ENCODE measurements around the gene BCL2. TPM values are rescaled to one million over a fixed set of nuclear protein-coding genes. Genes with fewer than 3 reads are reported as not detected.
A peak's percentile ranks its signal among the peaks of the same experiment; 100 is the strongest.

The BCL2 gene
- total and polyA plus RNA-seq, 4 donors, result 2.6 to 25.4 (median 14.0) TPM

DNA sequence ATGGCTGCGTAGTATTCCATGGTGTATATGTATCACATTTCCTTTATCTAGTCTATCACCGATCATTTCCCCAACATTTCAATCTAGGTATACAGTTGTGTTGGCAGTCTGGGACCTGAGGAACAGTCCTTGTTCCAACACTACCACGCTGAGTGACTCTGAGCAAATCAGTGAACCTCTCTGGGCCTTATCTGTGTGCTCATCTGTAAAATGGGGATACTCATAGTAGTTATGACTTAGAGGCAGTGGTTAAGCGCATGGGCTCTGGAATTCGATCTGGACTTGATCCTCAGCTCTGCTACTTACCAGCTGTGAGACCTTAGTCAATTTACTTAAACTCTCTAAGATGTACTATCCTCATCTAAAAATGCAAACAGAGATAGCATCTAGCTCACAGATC is 85.1 kb downstream of the BCL2 start:
- no peaks in the 10 kb centered on the region for H3K27me3 ChIP-seq (ENCODE audit: control insufficient read depth in 1 of 2, insufficient read depth in 2 of 2, low read length in 1 of 2)
- ATAC-seq (ENCODE audit: low FRiP score), result no peak
- DNase-seq, result no peak
- H3K36me3 ChIP-seq (ENCODE audit: control insufficient read depth in 1 of 2, insufficient read depth in 2 of 2, low read length in 1 of 2), result no peaks in the 10 kb centered on the region
- peak overlapping the region in 1 of 2 donors; percentile 51 for H3K27ac ChIP-seq (ENCODE audit: low read depth in 1 of 2, low read length in 2 of 2)
- H3K4me1 ChIP-seq (ENCODE audit: control insufficient read depth in 1 of 2, insufficient read depth in 2 of 2, low read length in 2 of 2), result peaks cover 3 to 11% of the 10 kb centered on the region in 2 donors
- intact Hi-C loops (cut with DNase I), result loop anchor here in 1 of 2 donors (10.0 kb wide), 1 partner anchor 60 kb away; no protein-coding TSS in a partner anchor
- no peak overlapping the region for H3K4me3 ChIP-seq (ENCODE audit: low read length in 2 of 2)
- no peaks in the 10 kb centered on the region for H3K9me3 ChIP-seq (ENCODE audit: control insufficient read depth, low read length)
- 95 to 96% methylated on average over 4 to 5 of the region's 5 CpGs for WGBS, 2 donors

DNA sequence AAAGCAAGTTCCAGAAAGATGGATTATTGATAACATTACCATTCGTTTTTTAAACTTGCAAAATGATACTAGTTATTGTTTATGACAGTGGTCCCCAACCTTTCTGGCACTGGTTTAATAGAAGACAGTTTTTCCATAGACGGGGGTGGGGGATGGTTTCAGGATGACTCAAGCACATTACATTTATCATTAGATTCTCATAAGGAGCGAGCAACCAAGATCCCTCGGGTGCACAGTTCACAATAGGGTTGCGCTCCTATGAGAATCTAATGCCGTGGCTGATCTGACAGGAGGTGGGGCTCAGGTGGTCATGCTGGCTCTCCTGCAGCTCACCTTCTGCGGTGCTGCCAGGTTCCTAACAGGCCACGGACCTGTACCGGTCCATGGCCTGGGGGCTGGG is 86.2 kb downstream of the BCL2 start:
- Histone ChIP-seq H3K4me3 (ENCODE audit: low read length in 2 of 2) (no peak overlapping the region), H3K27ac (ENCODE audit: low read depth in 1 of 2, low read length in 2 of 2) (no peak overlapping the region), H3K27me3 (ENCODE audit: control insufficient read depth in 1 of 2, insufficient read depth in 2 of 2, low read length in 1 of 2) (no peaks in the 10 kb centered on the region), H3K36me3 (ENCODE audit: control insufficient read depth in 1 of 2, insufficient read depth in 2 of 2, low read length in 1 of 2) (no peaks in the 10 kb centered on the region), H3K9me3 (ENCODE audit: control insufficient read depth, low read length) (no peaks in the 10 kb centered on the region), H3K4me1 (ENCODE audit: control insufficient read depth in 1 of 2, insufficient read depth in 2 of 2, low read length in 2 of 2) (peaks cover 0 to 10% of the 10 kb centered on the region in 2 donors)
- no peak for DNase-seq
- intact Hi-C loops (cut with DNase I), result loop anchor here in 1 of 2 donors (10.0 kb wide), 1 partner anchor 59 kb away; no protein-coding TSS in a partner anchor
- 91% methylated on average over 9 of the region's 9 CpGs for WGBS, 2 donors
- no peak for ATAC-seq (ENCODE audit: low FRiP score)

DNA sequence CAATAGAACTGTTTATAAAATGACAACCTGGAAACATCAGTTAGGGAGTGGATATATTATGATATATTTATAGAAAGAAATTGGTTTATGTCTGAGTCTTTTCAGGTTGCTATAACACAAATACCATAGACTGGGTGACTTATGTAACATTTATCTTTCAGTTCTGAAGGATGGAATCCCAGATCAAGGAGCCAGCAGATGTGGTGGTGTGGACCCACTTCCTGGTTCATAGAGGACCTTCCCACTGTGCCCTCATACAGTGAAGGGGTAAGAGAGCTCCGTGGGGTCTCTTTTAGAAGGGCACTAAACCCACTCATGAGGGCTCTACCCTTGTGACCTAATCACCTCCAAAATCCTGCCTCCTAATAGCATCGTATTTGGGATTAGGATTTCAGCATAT is 86.7 kb downstream of the BCL2 start:
- H3K36me3 ChIP-seq (ENCODE audit: control insufficient read depth in 1 of 2, insufficient read depth in 2 of 2, low read length in 1 of 2), result no peaks in the 10 kb centered on the region
- H3K4me1 ChIP-seq (ENCODE audit: control insufficient read depth in 1 of 2, insufficient read depth in 2 of 2, low read length in 2 of 2), result peaks cover 0 to 10% of the 10 kb centered on the region in 2 donors
- H3K27ac ChIP-seq (ENCODE audit: low read depth in 1 of 2, low read length in 2 of 2), result no peak overlapping the region
- ATAC-seq (ENCODE audit: low FRiP score) (no peak), DNase-seq (no peak)
- no peaks in the 10 kb centered on the region for H3K9me3 ChIP-seq (ENCODE audit: control insufficient read depth, low read length)
- H3K27me3 ChIP-seq (ENCODE audit: control insufficient read depth in 1 of 2, insufficient read depth in 2 of 2, low read length in 1 of 2), result no peaks in the 10 kb centered on the region
- WGBS, 2 donors, result 81 to 82% methylated on average over 2 of the region's 2 CpGs
- intact Hi-C loops (cut with DNase I), result loop anchor here in 1 of 2 donors (10.0 kb wide), 1 partner anchor 58 kb away; no protein-coding TSS in a partner anchor
- no peak overlapping the region for H3K4me3 ChIP-seq (ENCODE audit: low read length in 2 of 2)

DNA sequence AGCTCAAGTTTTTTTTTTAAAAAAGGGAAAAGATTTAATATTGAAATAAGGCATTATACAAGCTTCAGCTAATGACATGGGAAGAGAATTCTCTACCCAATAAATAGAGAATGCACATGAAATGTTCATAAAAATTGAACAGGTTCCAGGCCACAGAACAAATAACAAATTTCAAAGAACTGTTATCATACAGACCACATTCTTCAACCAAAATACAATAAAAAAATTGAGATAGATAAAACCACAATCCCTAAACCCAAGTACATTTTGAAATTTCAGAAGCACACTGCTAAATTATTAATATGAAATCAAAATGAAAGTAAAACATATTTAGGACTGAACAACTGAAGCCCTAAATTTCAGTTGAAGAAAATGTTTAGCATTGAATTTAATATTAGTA is 89.6 kb downstream of the BCL2 start:
- Histone ChIP-seq H3K9me3 (ENCODE audit: control insufficient read depth, low read length) (no peaks in the 10 kb centered on the region), H3K4me3 (ENCODE audit: low read length in 2 of 2) (no peak overlapping the region), H3K36me3 (ENCODE audit: control insufficient read depth in 1 of 2, insufficient read depth in 2 of 2, low read length in 1 of 2) (no peaks in the 10 kb centered on the region), H3K4me1 (ENCODE audit: control insufficient read depth in 1 of 2, insufficient read depth in 2 of 2, low read length in 2 of 2) (peaks cover 0 to 6% of the 10 kb centered on the region in 2 donors), H3K27me3 (ENCODE audit: control insufficient read depth in 1 of 2, insufficient read depth in 2 of 2, low read length in 1 of 2) (no peaks in the 10 kb centered on the region), H3K27ac (ENCODE audit: low read depth in 1 of 2, low read length in 2 of 2) (no peak overlapping the region)
- intact Hi-C loops (cut with DNase I), result loop anchor here in 1 of 2 donors (10.0 kb wide), 1 partner anchor 55 kb away; no protein-coding TSS in a partner anchor
- ATAC-seq (ENCODE audit: low FRiP score), result no peak
- DNase-seq, result no peak

DNA sequence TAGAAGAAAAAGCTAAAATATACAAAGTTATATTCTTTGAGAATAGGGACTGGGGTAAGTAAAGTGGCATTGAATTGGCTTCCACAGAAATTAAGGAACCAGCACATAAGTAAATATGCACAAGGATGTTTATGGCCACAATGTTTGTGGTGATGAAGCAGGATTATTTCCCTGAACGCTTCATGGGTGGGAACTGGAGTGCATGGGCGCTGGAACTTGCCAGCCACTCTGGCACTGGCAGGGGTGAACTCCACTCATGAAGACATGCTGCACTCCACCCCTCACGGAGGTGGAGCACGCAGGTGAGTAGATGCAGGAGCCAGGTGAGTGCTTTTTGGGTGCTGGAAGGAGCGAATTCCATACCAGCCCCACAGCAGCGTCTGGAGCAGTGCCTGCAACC is 94.1 kb downstream of the BCL2 start:
- WGBS, 2 donors, result 96 to 97% methylated on average over 6 of the region's 6 CpGs
- no peaks in the 10 kb centered on the region for H3K9me3 ChIP-seq (ENCODE audit: control insufficient read depth, low read length)
- ATAC-seq (ENCODE audit: low FRiP score) (no peak), DNase-seq (no peak)
- H3K4me1 ChIP-seq (ENCODE audit: control insufficient read depth in 1 of 2, insufficient read depth in 2 of 2, low read length in 2 of 2), result peaks cover 3 to 8% of the 10 kb centered on the region in 2 donors
- no peak overlapping the region for H3K27ac ChIP-seq (ENCODE audit: low read depth in 1 of 2, low read length in 2 of 2)
- intact Hi-C loops (cut with DNase I), result no loop called here
- no peaks in the 10 kb centered on the region for H3K36me3 ChIP-seq (ENCODE audit: control insufficient read depth in 1 of 2, insufficient read depth in 2 of 2, low read length in 1 of 2)
- H3K4me3 ChIP-seq (ENCODE audit: low read length in 2 of 2), result no peak overlapping the region
- no peaks in the 10 kb centered on the region for H3K27me3 ChIP-seq (ENCODE audit: control insufficient read depth in 1 of 2, insufficient read depth in 2 of 2, low read length in 1 of 2)

DNA sequence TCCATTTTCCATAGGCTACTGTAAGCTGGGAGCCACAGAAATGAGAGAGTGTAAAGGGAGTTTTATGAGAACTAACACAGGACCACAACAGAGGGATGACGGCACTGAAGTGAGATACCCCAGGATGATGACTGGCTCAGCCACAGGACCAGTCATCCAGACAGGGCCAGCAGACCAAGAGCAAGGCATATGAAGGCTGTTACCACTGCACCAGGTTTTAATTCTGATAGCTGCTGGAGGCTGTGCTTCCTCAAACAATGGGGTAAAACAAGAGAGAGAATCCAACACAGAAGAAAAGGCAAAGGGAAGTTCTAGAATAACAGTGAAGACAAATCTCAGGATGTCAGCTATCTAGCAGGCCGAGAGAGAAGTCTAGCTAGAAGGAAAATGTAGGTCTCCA is 94.9 kb downstream of the BCL2 start:
- 93 to 95% methylated on average over 2 of the region's 2 CpGs for WGBS, 2 donors
- no peak for ATAC-seq (ENCODE audit: low FRiP score)
- no peak overlapping the region for H3K27ac ChIP-seq (ENCODE audit: low read depth in 1 of 2, low read length in 2 of 2)
- no peaks in the 10 kb centered on the region for H3K27me3 ChIP-seq (ENCODE audit: control insufficient read depth in 1 of 2, insufficient read depth in 2 of 2, low read length in 1 of 2)
- H3K4me3 ChIP-seq (ENCODE audit: low read length in 2 of 2), result no peak overlapping the region
- no peaks in the 10 kb centered on the region for H3K9me3 ChIP-seq (ENCODE audit: control insufficient read depth, low read length)
- H3K4me1 ChIP-seq (ENCODE audit: control insufficient read depth in 1 of 2, insufficient read depth in 2 of 2, low read length in 2 of 2), result peaks cover 3 to 7% of the 10 kb centered on the region in 2 donors
- intact Hi-C loops (cut with DNase I), result no loop called here
- no peaks in the 10 kb centered on the region for H3K36me3 ChIP-seq (ENCODE audit: control insufficient read depth in 1 of 2, insufficient read depth in 2 of 2, low read length in 1 of 2)
- no peak for DNase-seq

DNA sequence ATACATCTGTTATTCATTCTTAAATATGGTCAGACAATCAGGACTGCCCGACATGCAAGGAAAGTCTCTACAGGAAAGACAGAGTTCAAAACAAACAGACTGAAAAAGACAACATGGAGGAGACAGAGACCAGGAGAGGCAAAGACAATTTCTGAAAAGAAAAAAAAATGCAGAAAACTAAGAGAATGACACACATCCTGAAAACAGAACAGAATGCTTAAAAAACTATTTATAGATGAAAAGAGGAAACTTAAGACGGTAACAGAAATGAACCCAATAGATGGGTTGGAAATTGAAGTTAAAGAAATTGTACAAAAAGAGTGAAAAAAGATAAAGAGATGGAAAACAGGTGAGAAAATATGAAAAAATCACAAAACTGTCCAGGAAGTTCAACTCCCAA is 95.7 kb downstream of the BCL2 start:
- intact Hi-C loops (cut with DNase I), result no loop called here

DNA sequence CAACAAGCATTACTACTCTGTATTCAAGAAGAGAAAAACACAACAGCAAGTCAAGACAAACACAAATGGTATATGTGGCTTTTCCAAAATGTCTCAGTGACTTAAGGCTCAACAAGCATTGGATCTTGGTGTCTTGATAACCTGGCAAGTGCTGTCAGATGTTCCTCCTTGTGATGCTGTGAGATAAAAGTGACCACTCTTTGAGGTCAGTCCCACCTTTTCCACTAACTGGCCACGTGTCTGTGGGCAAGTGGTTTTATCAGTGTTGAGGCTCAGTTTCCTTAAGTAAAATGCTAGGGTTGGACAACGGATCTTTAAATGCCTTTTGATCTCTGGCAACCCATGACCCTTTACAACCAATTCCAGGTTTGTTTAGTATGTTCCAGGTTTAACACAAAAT is 98.7 kb downstream of the BCL2 start:
- no peaks in the 10 kb centered on the region for H3K36me3 ChIP-seq (ENCODE audit: control insufficient read depth in 1 of 2, insufficient read depth in 2 of 2, low read length in 1 of 2)
- H3K9me3 ChIP-seq (ENCODE audit: control insufficient read depth, low read length), result no peaks in the 10 kb centered on the region
- H3K4me3 ChIP-seq (ENCODE audit: low read length in 2 of 2), result no peak overlapping the region
- ATAC-seq (ENCODE audit: low FRiP score), result no peak
- H3K27me3 ChIP-seq (ENCODE audit: control insufficient read depth in 1 of 2, insufficient read depth in 2 of 2, low read length in 1 of 2), result no peaks in the 10 kb centered on the region
- peaks cover 3 to 6% of the 10 kb centered on the region in 2 donors for H3K4me1 ChIP-seq (ENCODE audit: control insufficient read depth in 1 of 2, insufficient read depth in 2 of 2, low read length in 2 of 2)
- intact Hi-C loops (cut with DNase I), result no loop called here
- WGBS, 2 donors, result 43 to 47% methylated on average over 2 of the region's 2 CpGs
- DNase-seq, result no peak
- no peak overlapping the region for H3K27ac ChIP-seq (ENCODE audit: low read depth in 1 of 2, low read length in 2 of 2)

More for the DNA sequence above, 95.7 kb downstream of the BCL2 start:
- DNase-seq (no peak), ATAC-seq (ENCODE audit: low FRiP score) (no peak)
- Histone ChIP-seq H3K9me3 (ENCODE audit: control insufficient read depth, low read length) (no peaks in the 10 kb centered on the region), H3K36me3 (ENCODE audit: control insufficient read depth in 1 of 2, insufficient read depth in 2 of 2, low read length in 1 of 2) (no peaks in the 10 kb centered on the region), H3K4me3 (ENCODE audit: low read length in 2 of 2) (no peak overlapping the region), H3K27ac (ENCODE audit: low read depth in 1 of 2, low read length in 2 of 2) (no peak overlapping the region), H3K4me1 (ENCODE audit: control insufficient read depth in 1 of 2, insufficient read depth in 2 of 2, low read length in 2 of 2) (peaks cover 3 to 6% of the 10 kb centered on the region in 2 donors), H3K27me3 (ENCODE audit: control insufficient read depth in 1 of 2, insufficient read depth in 2 of 2, low read length in 1 of 2) (no peaks in the 10 kb centered on the region)
- WGBS, 2 donors, result 48 to 55% methylated on average over 2 of the region's 2 CpGs

DNA sequence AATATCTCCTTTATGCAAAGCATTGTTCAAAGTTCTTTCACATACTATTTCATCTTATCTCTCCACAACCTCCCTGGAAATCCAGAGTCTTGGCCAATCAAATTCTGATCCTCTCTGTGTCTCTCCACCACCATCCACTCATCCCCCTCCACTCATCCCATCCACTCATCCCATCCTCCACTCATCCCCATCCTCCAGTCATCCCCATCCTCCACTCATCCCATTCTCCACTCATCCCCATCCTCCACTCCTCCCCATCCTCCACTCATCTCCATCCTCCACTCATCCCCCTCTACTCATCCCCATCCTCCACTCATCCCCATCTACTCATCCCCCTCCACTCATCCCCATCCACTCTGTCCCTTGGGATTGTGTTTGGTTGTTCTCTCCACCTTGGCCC is 101.1 kb downstream of the BCL2 start:
- Histone ChIP-seq H3K36me3 (ENCODE audit: control insufficient read depth in 1 of 2, insufficient read depth in 2 of 2, low read length in 1 of 2) (no peaks in the 10 kb centered on the region), H3K27ac (ENCODE audit: low read depth in 1 of 2, low read length in 2 of 2) (no peak overlapping the region), H3K27me3 (ENCODE audit: control insufficient read depth in 1 of 2, insufficient read depth in 2 of 2, low read length in 1 of 2) (no peaks in the 10 kb centered on the region), H3K4me1 (ENCODE audit: control insufficient read depth in 1 of 2, insufficient read depth in 2 of 2, low read length in 2 of 2) (peaks cover 3% of the 10 kb centered on the region in 2 donors), H3K9me3 (ENCODE audit: control insufficient read depth, low read length) (no peaks in the 10 kb centered on the region), H3K4me3 (ENCODE audit: low read length in 2 of 2) (no peak overlapping the region)
- DNase-seq, result no peak
- intact Hi-C loops (cut with DNase I), result no loop called here
- peak; percentile 69 for ATAC-seq (ENCODE audit: low FRiP score)

Measured in aorta (tissue), 5 donors.